GM12874 (cell line): ENCODE data around the gene CAMTA1.

ENCODE experiments used
- TF ChIP-seq, protein P1 (sequence below): IDR thresholded peaks from 2 replicates; pipeline ENCODE4 v1.5.1; 2011; ENCODE audit warnings: low read depth, mild to moderate bottlenecking, control low read depth, low read length, moderate library complexity; ENCODE audit not compliant: insufficient read depth

CAMTA1 gene

DNA sequence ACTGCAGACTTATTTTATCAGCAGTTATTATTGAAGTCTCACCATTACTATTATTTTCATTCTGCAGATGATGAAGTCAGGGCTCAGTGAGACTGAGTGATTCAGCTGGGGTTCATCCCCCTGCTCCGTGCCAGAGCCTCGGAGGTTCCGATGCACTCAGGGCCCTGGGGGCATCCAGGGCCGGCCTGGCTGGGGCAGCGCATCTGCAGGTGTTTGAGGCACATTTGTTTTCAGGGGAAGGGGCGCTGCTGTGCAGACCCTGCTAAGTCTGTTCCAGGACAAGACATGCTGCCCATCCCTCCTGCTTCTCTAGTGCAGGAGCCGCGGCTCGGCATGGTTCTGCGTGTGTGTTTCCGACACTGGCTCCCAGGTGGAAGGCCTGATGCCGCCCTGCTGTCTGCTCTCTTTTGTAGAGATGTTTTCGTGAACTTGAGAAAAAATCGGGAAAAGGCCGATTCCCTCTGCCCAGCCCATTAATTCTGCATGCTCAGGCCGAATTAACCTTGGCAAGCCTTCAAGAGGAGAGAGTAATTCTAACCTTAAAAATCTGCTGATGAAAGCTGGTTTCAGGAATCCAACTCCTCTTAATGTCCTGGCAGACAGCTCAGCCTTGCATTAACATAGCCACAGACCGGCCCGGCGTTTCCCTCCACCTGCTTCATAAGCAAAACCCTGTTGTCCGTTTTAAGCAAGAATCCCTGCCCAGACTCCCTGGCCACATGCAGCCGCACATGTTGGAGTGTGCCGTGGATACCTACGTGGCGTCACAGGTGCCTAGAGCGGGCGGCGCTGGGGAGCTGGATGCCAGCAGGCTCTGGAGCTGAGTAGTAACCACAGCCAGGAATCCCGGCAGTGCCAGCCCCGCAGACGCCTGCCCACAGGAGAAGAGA is 669.9 kb downstream of the CAMTA1 start:
- TF ChIP-seq, protein P1, sequence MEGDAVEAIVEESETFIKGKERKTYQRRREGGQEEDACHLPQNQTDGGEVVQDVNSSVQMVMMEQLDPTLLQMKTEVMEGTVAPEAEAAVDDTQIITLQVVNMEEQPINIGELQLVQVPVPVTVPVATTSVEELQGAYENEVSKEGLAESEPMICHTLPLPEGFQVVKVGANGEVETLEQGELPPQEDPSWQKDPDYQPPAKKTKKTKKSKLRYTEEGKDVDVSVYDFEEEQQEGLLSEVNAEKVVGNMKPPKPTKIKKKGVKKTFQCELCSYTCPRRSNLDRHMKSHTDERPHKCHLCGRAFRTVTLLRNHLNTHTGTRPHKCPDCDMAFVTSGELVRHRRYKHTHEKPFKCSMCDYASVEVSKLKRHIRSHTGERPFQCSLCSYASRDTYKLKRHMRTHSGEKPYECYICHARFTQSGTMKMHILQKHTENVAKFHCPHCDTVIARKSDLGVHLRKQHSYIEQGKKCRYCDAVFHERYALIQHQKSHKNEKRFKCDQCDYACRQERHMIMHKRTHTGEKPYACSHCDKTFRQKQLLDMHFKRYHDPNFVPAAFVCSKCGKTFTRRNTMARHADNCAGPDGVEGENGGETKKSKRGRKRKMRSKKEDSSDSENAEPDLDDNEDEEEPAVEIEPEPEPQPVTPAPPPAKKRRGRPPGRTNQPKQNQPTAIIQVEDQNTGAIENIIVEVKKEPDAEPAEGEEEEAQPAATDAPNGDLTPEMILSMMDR, result no peak

GRCh38 chr1:7455796-7456721 is 670.8 kb downstream of the CAMTA1 start:
- TF ChIP-seq, protein P1, result no peak

DNA sequence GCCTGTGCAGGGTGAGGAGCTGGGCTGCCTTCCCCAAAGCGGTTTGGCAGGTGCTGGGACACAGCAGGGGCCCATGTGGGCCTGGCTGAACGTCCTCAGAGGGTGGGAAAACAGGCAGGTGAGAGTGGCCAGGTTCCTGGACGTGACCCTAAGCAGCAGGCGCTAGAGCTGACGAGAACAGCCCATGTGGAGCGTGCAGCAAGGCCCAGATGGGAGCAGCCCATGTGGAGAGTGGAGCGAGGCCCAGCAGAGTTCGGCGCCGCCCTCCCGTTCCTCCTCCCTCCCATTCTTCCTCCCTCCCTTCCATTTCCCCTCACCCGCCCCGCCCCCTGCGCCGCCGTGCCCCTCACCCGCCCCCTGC is 671.4 kb downstream of the CAMTA1 start:
- TF ChIP-seq, protein P1, result no peak

DNA sequence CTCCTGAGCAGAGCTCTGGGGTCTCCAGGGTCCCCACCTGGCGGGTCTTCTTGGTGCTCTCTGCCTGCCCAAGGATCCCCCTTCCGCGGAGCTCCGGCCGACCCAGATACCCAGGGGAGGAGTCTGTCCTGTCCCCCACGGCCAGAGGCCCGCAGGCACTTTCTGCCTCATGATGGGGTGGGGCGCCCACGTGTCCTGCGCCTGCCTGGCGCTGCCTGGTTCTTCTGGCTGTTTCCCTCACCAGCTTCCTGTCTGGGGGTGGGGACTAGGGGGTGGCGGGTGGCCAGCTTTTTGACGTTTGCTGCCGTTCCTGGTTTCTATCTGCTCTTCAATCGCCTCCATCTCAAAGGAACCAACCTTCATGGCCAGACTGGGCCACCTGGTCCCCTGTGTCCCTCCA is 672.6 kb downstream of the CAMTA1 start:
- TF ChIP-seq, protein P1, result no peak

GRCh38 chr1:7458946-7459345 is 673.7 kb downstream of the CAMTA1 start:
- TF ChIP-seq, protein P1, result no peak

DNA sequence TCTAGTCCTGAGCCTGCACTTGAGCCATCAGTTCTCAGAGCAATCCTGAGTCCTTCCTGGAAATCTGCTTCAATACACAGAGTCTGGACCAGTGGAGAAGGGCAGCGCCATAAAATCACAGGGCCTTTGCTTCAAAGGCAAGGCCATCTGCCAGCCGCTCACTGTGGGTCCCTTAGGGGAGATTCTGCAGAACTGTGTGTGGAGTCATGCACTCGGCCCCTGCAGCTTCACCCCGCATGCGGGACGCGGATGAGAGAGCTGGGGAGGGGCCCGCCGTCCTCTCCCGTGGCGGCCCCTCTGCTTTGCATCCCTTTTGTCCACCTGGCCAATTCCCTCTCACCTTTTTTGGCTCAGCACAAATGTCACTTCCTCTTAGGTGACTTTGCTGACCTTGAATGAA is 674.7 kb downstream of the CAMTA1 start:
- TF ChIP-seq, protein P1, result no peak

DNA sequence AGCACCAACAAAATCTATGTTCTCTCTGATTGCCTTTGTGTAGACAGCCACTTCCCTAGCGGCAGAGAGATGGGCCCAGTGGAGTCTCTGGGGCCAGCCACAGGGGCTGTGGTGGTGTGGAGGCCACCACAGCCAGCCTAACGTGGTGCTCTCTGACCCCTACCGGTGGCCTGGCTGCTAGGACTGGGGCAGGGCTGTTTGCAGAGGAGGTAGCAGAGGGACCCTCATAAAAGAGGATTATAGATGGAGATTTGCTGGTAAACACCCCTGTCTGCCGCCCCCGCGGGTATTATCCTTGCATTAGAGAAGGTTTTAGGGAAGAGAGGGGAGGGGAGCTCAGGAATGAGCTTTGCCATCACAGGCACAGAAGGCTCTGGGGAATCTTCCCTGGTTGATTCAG is 675.6 kb downstream of the CAMTA1 start:
- TF ChIP-seq, protein P1, result no peak
